NCI-H146 treated with DMSO at 0.1 percent for 48 hours (cell line): Measurements from ENCODE around the gene C1QL4.

Experiments
- DNase-seq: peaks from one replicate; lab custom pipeline; 2025; ENCODE audit not compliant: unreplicated experiment; lab: John Stamatoyannopoulos, UW

Gene C1QL4

DNA sequence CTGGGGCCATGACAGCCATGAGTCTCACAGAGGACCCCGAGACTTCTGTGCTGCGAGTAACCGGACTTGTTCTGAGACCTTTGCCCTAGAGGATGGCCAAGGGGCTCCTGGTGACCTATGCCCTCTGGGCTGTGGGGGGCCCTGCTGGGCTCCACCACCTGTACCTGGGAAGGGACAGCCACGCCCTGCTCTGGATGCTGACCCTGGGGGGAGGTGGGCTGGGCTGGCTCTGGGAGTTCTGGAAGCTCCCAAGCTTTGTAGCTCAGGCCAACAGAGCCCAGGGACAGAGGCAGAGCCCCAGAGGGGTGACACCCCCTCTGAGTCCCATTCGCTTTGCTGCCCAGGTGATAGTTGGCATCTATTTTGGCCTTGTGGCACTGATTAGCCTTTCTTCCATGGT lies 11.8 kb upstream of the C1QL4 start:
- DNase-seq, result no peak

- DNase-seq, result peak; percentile 74
Measured at GRCh38 chr12:49347311-49348193, 10.6 kb upstream of the C1QL4 start.

DNA sequence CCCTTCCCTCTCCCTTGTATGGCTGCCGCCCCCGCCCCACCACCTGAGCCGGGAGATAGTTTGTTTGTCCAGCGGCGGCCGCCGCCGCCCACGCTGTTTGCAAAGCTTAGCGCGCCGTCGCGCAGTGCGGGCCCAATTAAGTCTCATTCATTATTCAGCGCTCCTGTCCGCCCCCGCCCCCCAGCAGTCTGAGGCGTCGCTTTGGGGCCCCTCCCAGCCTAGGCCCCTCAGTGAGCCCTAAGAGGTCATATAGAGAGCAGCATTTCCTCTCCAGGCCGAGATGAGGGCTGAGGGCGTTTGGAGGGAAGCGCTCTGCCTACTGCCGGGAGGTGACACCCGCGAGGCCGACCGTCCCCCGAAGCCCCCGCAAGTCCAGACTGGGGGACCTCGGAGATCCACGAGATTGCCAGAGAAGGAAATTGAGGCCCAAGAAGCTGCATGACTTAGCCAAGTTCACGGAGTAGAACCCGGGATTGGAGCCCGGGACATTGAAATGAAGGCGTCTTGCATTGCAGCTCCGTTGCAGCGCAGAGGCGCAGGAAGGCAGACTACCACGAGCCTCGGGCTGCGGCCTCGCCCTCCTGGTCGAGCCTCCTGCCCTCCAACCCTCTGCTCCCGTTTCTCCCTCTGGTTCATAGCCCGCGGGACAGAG lies 9.8 kb upstream of the C1QL4 start, which contains the start of gene DNAJC22:
DNAJC22 (plus strand) TSS at position 230 of the 652 bp plus-strand sequence. CDS start 1,985 bp downstream, outside the sequence.
- peak; percentile 37 for DNase-seq

GRCh38 chr12:49345825-49346658 lies 9.1 kb upstream of the C1QL4 start:
- no peak for DNase-seq

DNA sequence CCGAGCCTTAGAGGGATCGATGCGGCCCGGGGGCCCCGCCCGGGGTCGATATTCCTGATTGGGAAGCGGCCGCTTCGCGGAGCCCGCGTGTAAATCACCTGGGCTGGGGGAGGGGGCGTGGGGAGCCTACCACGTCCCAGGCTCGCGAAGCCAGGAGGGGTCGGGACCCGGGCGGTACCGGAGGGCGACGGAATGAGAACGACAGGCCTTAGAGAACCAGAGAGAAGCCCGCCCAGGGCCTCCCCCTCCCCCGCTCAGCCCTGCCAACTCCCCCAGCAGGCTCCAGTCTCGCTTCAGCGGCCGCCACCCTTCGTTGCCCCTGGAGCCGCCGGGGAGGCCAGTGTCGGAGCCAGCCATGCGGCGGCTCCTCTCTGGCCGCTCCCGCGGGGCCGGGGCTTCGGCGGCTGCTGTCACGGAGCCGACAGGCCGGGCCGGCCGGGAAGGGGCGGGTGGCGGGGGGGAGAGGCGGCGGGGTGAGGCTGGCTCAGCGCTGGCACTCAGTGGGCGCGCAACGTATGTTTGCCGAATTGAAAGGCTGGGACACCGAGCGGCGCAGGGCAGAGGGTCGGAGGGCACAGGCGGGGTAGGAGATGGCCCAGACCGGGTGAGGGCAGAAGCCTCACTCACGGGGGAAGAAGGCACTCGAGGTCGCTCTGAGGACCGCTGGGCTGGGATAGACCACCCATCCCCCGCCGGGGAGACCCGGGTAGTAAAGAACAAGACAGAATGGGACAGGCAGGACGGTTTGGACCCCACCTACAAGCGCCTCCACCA lies 8.2 kb upstream of the C1QL4 start:
- DNase-seq, result peak; percentile 33

GRCh38 chr12:49344486-49345050 lies 7.6 kb upstream of the C1QL4 start:
- DNase-seq, result no peak

GRCh38 chr12:49342914-49343731 lies 6.1 kb upstream of the C1QL4 start:
- no peak for DNase-seq

DNA sequence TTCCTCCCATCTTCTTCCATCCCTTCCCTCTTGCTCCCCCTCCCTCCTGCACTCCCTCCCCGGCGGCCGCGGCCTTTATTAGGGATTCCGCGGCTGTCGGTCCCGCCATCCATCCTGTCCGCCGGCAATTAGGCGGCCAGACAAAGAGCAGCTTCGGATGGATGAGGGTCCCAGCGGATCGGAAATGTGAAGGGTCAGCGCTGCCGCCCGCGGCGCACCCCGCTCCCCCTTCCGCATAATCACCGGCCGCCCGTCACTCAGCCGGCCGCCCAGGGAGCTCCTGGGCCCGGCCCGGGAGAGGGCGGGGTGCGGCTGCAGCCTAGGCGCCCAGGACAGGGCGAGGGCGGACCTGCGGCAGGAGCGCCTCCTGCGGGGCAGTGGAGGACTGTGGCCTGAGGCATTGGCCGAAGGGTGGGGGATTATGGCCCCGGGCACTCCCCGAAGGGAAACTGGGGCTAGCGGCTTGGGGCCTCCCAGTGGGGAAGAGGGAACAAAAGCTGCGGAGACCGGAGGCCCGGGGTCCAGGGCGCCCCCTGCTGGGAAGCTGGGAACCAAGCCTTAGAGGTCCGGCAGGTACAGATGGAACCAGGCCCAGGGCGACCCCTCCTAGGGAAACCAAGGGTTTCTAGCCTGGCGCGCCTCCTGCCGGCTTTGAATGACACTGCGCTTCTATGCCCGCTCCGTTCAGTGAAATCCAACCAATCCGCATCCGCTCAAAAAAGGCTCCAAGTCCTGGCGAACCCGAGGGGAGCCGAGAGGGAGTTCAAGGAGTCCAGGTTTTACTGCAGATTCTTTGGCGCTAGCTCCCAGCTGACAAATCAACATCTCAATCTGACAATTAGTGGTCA lies 5.3 kb upstream of the C1QL4 start:
- peak; percentile 89 for DNase-seq

DNA sequence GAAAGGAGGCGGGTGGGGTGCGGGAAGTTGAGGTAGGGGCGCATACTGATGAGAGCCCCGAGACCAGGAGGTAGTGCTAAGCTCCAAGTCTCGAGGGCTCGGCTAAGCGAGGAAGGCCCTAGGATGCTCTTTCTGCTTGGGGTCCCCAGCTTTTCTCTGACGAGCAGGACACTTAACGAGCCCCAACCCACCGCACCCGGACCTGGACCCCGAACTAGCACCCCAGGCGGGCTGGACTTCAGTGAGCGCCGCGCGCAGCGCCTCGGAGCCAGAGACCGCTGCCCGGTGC lies 4.7 kb upstream of the C1QL4 start:
- no peak for DNase-seq

GRCh38 chr12:49340971-49341776 lies 4.2 kb upstream of the C1QL4 start:
- no peak for DNase-seq

DNA sequence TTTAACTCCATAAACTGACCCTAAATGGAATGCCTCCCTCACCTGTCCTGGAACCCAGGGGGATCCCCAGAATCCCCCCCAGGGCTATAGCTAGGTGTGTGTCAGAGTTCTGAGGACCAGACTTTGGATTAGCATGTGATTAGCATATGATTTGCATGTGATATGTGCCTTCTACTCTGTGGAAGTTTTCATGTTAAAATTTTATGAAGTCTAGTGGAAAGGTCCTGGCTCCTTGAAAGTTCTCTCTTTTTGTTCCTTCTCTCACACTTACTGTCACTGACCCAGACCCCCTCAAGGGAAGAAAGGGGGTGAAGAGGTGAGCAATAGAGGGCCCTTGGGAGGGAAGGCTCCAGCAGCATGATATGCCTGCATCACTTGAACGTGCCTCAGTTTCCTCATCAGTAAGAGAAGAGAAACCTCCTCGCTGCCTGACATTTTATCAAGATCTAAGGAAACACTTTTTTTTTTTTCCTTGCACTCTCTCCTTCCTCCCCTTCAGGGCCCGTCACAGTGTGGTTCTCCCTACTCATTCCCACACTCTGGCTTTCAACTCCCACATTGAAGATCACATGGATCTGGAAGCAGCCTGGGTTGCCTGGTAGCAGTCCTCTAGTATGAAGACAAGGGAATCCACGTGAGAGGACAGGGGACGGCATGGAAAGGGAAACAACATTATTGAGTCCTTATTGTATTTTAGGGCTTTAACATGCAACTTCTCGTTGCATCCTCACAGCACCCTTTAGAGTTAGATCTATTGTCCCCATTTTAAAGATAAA lies 3.3 kb upstream of the C1QL4 start:
- DNase-seq, result no peak

- DNase-seq, result no peak
Measured at GRCh38 chr12:49339464-49339861, 2.5 kb upstream of the C1QL4 start.

- DNase-seq, result no peak
Measured at GRCh38 chr12:49338830-49339463, 2.0 kb upstream of the C1QL4 start.

- no peak for DNase-seq
Measured at GRCh38 chr12:49335955-49336644, 888 bp downstream of the C1QL4 start.

GRCh38 chr12:49335118-49335954 lies 1.7 kb downstream of the C1QL4 start:
- DNase-seq, result no peak
